Liver (tissue), 9 donors: Measurements from ENCODE around the gene PRRT3. TPM values are rescaled to one million over a fixed set of nuclear protein-coding genes. Genes with fewer than 3 reads are reported as not detected.

ENCODE experiments used
- DNase-seq: peaks from one replicate; pipeline ENCODE4 v3.0.0-alpha.2; 2017; ENCODE audit warnings: low spot score
- H3K27ac ChIP-seq, 2 donors: one replicate each; pipeline ENCODE4 v1.7.0; 2013; ENCODE audit warnings: inconsistent platforms in 2 of 2, low read length in 2 of 2, control low read depth in 1 of 2, low read depth in 1 of 2, mild to moderate bottlenecking in 1 of 2
- H3K27me3 ChIP-seq, 4 donors: one replicate each; pipeline versions ENCODE4 v1.6.1 to v1.7.0; 2013; ENCODE audit warnings: low read length in 3 of 4, inconsistent platforms in 1 of 4, mild to moderate bottlenecking in 1 of 4, moderate library complexity in 1 of 4; ENCODE audit not compliant: control insufficient read depth in 4 of 4, insufficient read depth in 4 of 4
- H3K36me3 ChIP-seq, 4 donors: one replicate each; pipeline versions ENCODE4 v1.6.1 to v1.7.0; 2013; ENCODE audit warnings: low read length in 3 of 4, mild to moderate bottlenecking in 3 of 4, low read depth in 1 of 4, moderate library complexity in 1 of 4; ENCODE audit not compliant: control insufficient read depth in 4 of 4, insufficient read depth in 3 of 4
- H3K4me1 ChIP-seq, 4 donors: one replicate each; pipeline versions ENCODE4 v1.6.1 to v1.7.0; 2013; ENCODE audit warnings: low read length in 3 of 4, mild to moderate bottlenecking in 3 of 4, moderate library complexity in 1 of 4; ENCODE audit not compliant: control insufficient read depth in 4 of 4, insufficient read depth in 4 of 4
- H3K4me3 ChIP-seq, 3 donors: one replicate each; pipeline versions ENCODE4 v1.6.1 to v1.7.0; 2013; ENCODE audit warnings: low read length in 3 of 3, control low read depth in 1 of 3, low read depth in 1 of 3, mild to moderate bottlenecking in 1 of 3
- H3K9ac ChIP-seq, 2 donors: one replicate each; pipeline ENCODE4 v1.7.0; 2013; ENCODE audit warnings: low read length in 2 of 2, mild to moderate bottlenecking in 2 of 2, moderate library complexity in 2 of 2, control low read depth in 1 of 2, low read depth in 1 of 2
- H3K9me3 ChIP-seq, 4 donors: one replicate each; pipeline versions ENCODE4 v1.6.1 to v1.7.0; 2013; ENCODE audit warnings: low read length in 3 of 4; ENCODE audit not compliant: control insufficient read depth in 4 of 4
- ATF3 ChIP-seq: IDR thresholded peaks from 2 replicates; pipeline ENCODE4 v1.6.1; 2016; ENCODE audit warnings: antibody characterized with exemption
- EGR1 ChIP-seq, 2 donors: IDR thresholded peaks; 2 replicates each; pipeline ENCODE4 v1.6.1; 2016 to 2018; ENCODE audit warnings: antibody characterized with exemption in 2 of 2, low read depth in 2 of 2
- FOXA1 ChIP-seq: IDR thresholded peaks from 2 replicates; pipeline ENCODE4 v1.6.1; 2016; ENCODE audit warnings: antibody characterized with exemption
- FOXA2 ChIP-seq: IDR thresholded peaks from 2 replicates; pipeline ENCODE4 v1.6.1; 2016; ENCODE audit warnings: antibody characterized with exemption
- GABPA ChIP-seq, 2 donors: IDR thresholded peaks in 1 of 2; conservative IDR thresholded peaks in 1 of 2; 2 replicates each; pipeline ENCODE4 v1.6.1; 2016; ENCODE audit warnings: antibody characterized with exemption in 2 of 2, mild to moderate bottlenecking in 1 of 2, moderate library complexity in 1 of 2
- HNF4A ChIP-seq, 2 donors: conservative IDR thresholded peaks; 2 replicates each; pipeline ENCODE4 v1.6.1; 2016; ENCODE audit warnings: antibody characterized with exemption in 2 of 2, mild to moderate bottlenecking in 2 of 2
- HNF4G ChIP-seq: IDR thresholded peaks from 2 replicates; pipeline ENCODE4 v1.6.1; 2016; ENCODE audit warnings: antibody characterized with exemption
- JUND ChIP-seq, 2 donors: IDR thresholded peaks; 2 replicates each; pipeline ENCODE4 v1.6.1; 2016; ENCODE audit warnings: antibody characterized with exemption in 2 of 2
- MAX ChIP-seq: IDR thresholded peaks from 2 replicates; pipeline ENCODE4 v1.6.1; 2016; ENCODE audit warnings: antibody characterized with exemption
- NR2F2 ChIP-seq: IDR thresholded peaks from 2 replicates; pipeline ENCODE4 v1.6.1; 2016; ENCODE audit warnings: antibody characterized with exemption
- RAD21 ChIP-seq, 2 donors: IDR thresholded peaks; 2 replicates each; pipeline ENCODE4 v1.6.1; 2016; ENCODE audit warnings: antibody characterized with exemption in 2 of 2, mild to moderate bottlenecking in 2 of 2
- REST ChIP-seq: IDR thresholded peaks from 2 replicates; pipeline ENCODE4 v1.6.1; 2016; ENCODE audit warnings: antibody characterized with exemption, mild to moderate bottlenecking
- RXRA ChIP-seq, 2 donors: IDR thresholded peaks; 2 replicates each; pipeline ENCODE4 v1.6.1; 2017 to 2018; ENCODE audit warnings: antibody characterized with exemption in 2 of 2, mild to moderate bottlenecking in 1 of 2
- SP1 ChIP-seq: IDR thresholded peaks from 2 replicates; pipeline ENCODE4 v1.6.1; 2018; ENCODE audit warnings: antibody characterized with exemption, mild to moderate bottlenecking
- TAF1 ChIP-seq: conservative IDR thresholded peaks from 2 replicates; pipeline ENCODE4 v1.6.1; 2016; ENCODE audit warnings: antibody characterized with exemption, mild to moderate bottlenecking
- YY1 ChIP-seq: IDR thresholded peaks from 2 replicates; pipeline ENCODE4 v1.6.1; 2016; ENCODE audit warnings: antibody characterized with exemption, mild to moderate bottlenecking
- ZBTB33 ChIP-seq: IDR thresholded peaks from 2 replicates; pipeline ENCODE4 v1.6.1; 2016; ENCODE audit warnings: antibody characterized with exemption
- WGBS: extraction: QIAGEN DNeasy Blood & Tissue Kit; methylation state at CpG from one replicate; pipeline ENCODE4 v1.1.7; 2013; 5-methylcytosine and 5-hydroxymethylcytosine counted together
- polyA plus RNA-seq, 2 donors: library from polyadenylated mRNA; stranded (reverse) in 1 of 2; unstranded in 1 of 2; fragments of 200-250 nt in 1 of 2; fragments of >200 nt in 1 of 2; fragmentation: Nextera tagmentation in 1 of 2; extraction: Ambion mirVana in 1 of 2; gene quantifications; one replicate each; pipeline versions ENCODE4 v1.2.1 to v1.2.3, GENCODE V29; 2013 to 2015
- total RNA-seq, 2 donors: library from RNA; depleted of rRNA; stranded (reverse); fragments of >200 nt; gene quantifications; one replicate each; pipeline ENCODE4 v1.2.3, GENCODE V29; 2014
- donor health status: healthy.
- donor health status: healthy.
- donor health status: healthy.
- donor health status: healthy.
- donor health status: healthy.

Gene PRRT3
- total and polyA plus RNA-seq, 4 donors = 0.14 to 0.79 (median 0.24) TPM

- H3K9ac ChIP-seq = no peak overlapping the region
- H3K9me3 ChIP-seq = no peaks in the 10 kb centered on the region
- H3K4me3 ChIP-seq = no peak overlapping the region
- H3K4me1 ChIP-seq = peaks cover 6 to 25% (median 18%) of the 10 kb centered on the region in 4 donors
- no peak overlapping the region for H3K27ac ChIP-seq
- H3K27me3 ChIP-seq = peaks cover 0 to 3% (median 0%) of the 10 kb centered on the region in 4 donors
- DNase-seq = no peak
- 91% methylated on average over 9 of the region's 9 CpGs for whole genome bisulfite sequencing
- H3K36me3 ChIP-seq = no peaks in the 10 kb centered on the region
- TF ChIP-seq ATF3 = no peak
- TF ChIP-seq GABPA (IDR thresholded peaks at IDR 0.05 in 1 of 2, conservative IDR thresholded peaks at IDR 0.05 in 1 of 2) = no peak
- TF ChIP-seq SP1 = no peak
- TF ChIP-seq MAX = no peak
- TF ChIP-seq NR2F2 = no peak
- no peak for TF ChIP-seq EGR1 (IDR thresholded peaks at IDR 0.05; ENCODE audit: low read depth in 2 of 2)
- no peak for TF ChIP-seq JUND (IDR thresholded peaks at IDR 0.05)
- no peak for TF ChIP-seq TAF1
- no peak for TF ChIP-seq YY1
- no peak for TF ChIP-seq HNF4A (conservative IDR thresholded peaks at IDR 0.05)
- TF ChIP-seq FOXA2 = no peak
- no peak for TF ChIP-seq FOXA1
- no peak for TF ChIP-seq ZBTB33
- no peak for TF ChIP-seq REST
Measured at GRCh38 chr3:9949626-9950025, 2.6 kb downstream of the PRRT3 start.

GRCh38 chr3:9949115-9949514 is 3.1 kb downstream of the PRRT3 start:
- WGBS = 98% methylated on average over 7 of the region's 7 CpGs
- Histone ChIP-seq H3K9me3 (no peaks in the 10 kb centered on the region), H3K27me3 (peaks cover 0 to 3% (median 0%) of the 10 kb centered on the region in 4 donors), H3K36me3 (peaks cover 0 to under 1% (median under 1%) of the 10 kb centered on the region in 4 donors), H3K4me3 (no peak overlapping the region), H3K4me1 (peaks cover 6 to 25% (median 18%) of the 10 kb centered on the region in 4 donors), H3K27ac (no peak overlapping the region), H3K9ac (no peak overlapping the region)
- DNase-seq = no peak
- no peak for TF ChIP-seq NR2F2
- TF ChIP-seq HNF4G = no peak
- no peak for TF ChIP-seq EGR1 (IDR thresholded peaks at IDR 0.05; ENCODE audit: low read depth in 2 of 2)
- TF ChIP-seq RXRA (IDR thresholded peaks at IDR 0.05) = no peak
- no peak for TF ChIP-seq REST
- no peak for TF ChIP-seq YY1
- no peak for TF ChIP-seq TAF1
- no peak for TF ChIP-seq SP1
- no peak for TF ChIP-seq HNF4A (conservative IDR thresholded peaks at IDR 0.05)
- no peak for TF ChIP-seq RAD21 (IDR thresholded peaks at IDR 0.05)
- no peak for TF ChIP-seq FOXA1
- TF ChIP-seq GABPA (IDR thresholded peaks at IDR 0.05 in 1 of 2, conservative IDR thresholded peaks at IDR 0.05 in 1 of 2) = no peak
